Left hindlimb (tissue), 1 donor: ENCODE measurements around the gene IFNGR2.
A peak's percentile ranks its signal among the peaks of the same experiment; 100 is the strongest.
"Not testable (repeated sequence)": the region's sequence is repeated elsewhere in the genome, so short reads cannot be mapped to it uniquely, and the experiment has no call there.

Source experiments
- DNase-seq: peaks from one replicate; pipeline ENCODE4 v3.0.0-alpha.2; 2018

Gene IFNGR2

DNA sequence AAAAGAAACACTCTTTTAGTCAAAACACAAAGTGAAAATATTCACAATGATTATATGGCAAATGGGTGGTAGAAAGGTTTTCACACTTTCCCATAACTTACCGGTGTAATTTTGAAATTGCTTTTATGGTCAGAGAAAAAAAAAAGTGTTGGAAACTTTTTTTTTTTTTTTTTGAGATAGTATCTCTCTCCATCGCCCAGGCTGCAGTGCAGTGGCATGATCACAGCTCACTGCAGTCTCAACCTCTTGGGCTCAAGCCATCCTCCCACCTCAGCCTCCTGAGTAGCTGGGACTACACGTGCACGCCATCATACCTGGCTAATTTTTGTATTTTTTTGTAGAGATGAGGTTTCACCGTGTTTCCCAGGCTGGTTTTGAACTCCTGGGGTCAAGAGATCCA, 3.3 kb downstream of the IFNGR2 start:
- no peak for DNase-seq

DNA sequence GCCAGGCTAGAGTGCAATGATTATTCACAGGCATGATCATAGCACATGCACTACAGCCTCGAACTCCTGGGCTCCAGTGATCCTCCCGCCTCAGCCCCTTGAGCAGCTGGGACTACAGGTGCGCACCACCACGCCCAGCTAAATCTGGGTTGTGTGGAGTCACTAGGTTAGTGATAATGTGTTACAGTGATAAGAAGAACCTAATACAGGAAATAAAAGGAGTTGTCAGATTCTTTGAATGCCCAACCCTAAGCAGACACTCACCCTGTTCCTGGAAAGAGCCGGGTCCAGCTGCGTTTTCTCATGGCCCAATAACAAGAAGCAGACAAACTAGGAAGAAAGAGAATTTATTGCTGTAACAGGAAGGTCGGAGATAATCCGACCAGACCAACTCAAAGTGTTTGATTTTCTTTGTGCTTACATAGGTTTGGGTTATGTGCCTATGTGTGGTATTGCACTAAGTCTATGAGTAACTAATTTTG, 8.8 kb downstream of the IFNGR2 start:
- no peak for DNase-seq

DNA sequence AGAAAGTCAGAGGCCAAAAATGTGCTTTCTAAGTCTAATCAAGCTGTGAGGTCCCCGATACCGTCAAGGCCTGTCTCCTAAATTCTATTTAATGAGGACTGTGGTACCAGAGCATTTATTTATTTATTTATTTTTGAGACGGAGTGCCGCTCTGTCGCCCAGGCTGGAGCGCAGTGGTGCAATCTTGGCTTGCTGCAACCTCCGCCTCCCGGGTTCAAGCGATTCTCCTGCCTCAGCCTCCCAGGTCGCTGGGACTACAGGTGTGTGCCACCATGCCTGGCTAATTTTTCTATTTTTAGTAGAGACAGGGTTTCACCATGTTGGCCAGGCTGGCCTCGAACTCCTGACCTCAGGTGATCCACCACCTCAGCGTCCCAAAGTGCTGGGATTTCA, 9.2 kb downstream of the IFNGR2 start:
- DNase-seq = not testable (repeated sequence)

GRCh38 chr21:33412832-33413519, 9.8 kb downstream of the IFNGR2 start:
- no peak for DNase-seq

- DNase-seq = no peak
These were observed 10.9 kb downstream of the IFNGR2 start for GRCh38 chr21:33414068-33414467.

DNA sequence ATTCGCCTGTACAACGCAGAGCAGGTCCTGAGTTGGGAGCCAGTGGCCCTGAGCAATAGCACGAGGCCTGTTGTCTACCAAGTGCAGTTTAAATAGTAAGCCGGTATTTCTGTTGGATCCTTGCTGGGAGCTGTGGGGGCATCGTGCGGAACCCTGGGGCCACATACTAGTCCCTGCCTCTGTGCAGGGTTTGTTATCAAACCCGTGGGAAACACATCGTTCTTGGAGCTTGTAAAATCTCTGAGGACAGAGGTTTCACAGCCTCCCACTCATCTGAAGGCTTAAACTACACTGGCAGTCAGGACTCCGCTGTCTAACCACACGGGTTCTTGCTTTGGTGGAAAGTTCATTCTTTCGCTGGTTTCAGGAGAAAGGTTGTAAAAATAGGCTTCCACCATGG, 11.7 kb downstream of the IFNGR2 start:
- no peak for DNase-seq

DNA sequence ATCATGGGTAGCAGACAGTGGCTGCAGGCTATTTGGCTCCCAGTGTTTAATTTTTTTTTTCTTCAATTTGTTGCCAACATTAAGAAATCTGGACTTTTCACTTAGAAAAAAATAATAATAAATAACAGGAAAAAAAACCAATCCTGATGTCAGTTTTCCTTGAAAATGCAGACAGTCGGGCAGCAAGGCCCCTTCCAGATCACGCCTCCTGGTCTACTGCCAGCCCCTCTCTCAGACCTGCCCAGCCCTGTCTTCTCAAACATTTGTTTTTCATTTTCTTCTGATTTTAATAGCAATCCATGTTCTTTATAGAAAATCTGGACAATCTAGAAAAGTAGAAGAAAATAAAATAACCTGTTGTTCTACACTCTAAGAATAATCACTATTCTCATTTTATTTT, 15.5 kb downstream of the IFNGR2 start:
- DNase-seq = peak; percentile 75

GRCh38 chr21:33419538-33420123, 16.4 kb downstream of the IFNGR2 start:
- no peak for DNase-seq

GRCh38 chr21:33421713-33422393, 18.6 kb downstream of the IFNGR2 start:
- DNase-seq = no peak

DNA sequence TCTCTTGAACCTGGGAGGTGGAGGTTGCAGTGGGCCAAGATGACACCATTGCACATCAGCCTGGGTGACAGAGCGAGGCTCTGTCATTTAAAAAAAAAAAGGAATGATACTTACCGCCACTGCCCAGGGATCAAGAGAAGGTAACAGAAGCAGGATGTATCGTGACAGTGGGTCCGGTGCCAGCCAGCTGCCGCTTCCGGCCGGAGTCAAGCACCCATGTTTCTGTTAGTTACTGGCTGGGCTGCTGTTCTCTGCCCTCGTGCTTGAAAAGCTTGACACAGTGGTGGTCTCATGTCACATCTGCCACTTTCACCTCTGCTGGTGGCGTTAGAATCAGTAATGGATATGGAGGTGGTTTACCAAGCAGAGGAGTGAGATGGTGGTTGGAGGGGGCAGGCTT, 21.0 kb downstream of the IFNGR2 start:
- no peak for DNase-seq

- DNase-seq = no peak
These were observed 22.6 kb downstream of the IFNGR2 start for GRCh38 chr21:33425825-33426224.

DNA sequence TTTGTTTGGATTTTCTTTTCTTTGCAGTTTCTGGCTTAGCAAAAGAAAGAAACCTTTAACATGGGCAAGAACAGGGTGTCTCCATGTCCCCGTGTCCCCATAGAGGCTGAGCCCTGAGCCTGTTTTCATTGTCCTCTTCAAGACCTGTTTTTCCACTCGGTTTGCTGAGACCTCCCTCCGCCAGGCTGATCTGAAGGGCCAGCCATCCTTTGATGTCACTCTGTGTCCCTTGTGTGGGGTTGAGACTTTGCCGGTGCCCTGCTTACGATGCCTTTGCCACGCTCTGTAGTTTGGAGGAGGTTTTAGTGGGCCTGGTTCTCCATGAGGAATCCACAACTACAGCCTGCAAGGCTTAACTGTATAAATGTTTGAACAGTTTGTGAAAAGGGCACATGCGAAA, 23.8 kb downstream of the IFNGR2 start:
- DNase-seq = no peak

GRCh38 chr21:33428669-33429068, 25.5 kb downstream of the IFNGR2 start:
- DNase-seq = no peak

DNA sequence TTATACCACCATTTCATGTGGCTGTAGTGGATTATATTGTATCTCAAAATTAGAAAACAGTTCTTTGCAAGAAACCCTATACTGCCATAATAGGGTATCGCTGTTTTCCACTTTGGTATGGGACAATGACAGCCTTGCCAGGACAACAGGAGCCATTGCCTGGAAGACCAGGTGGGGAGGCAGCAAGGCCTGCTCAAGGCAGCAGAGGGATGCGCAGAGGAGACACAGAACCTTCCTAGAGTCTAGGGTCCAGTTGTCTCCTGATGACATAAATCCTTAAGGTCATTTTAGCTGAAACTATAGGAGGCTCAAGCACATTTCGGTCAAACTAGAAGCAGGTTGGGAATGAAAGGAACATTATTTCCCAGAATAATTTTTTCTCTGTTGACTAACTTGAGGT, 27.6 kb downstream of the IFNGR2 start:
- DNase-seq = no peak

GRCh38 chr21:33432496-33432895, 29.3 kb downstream of the IFNGR2 start:
- no peak for DNase-seq

GRCh38 chr21:33433001-33433400, 29.8 kb downstream of the IFNGR2 start:
- no peak for DNase-seq

DNA sequence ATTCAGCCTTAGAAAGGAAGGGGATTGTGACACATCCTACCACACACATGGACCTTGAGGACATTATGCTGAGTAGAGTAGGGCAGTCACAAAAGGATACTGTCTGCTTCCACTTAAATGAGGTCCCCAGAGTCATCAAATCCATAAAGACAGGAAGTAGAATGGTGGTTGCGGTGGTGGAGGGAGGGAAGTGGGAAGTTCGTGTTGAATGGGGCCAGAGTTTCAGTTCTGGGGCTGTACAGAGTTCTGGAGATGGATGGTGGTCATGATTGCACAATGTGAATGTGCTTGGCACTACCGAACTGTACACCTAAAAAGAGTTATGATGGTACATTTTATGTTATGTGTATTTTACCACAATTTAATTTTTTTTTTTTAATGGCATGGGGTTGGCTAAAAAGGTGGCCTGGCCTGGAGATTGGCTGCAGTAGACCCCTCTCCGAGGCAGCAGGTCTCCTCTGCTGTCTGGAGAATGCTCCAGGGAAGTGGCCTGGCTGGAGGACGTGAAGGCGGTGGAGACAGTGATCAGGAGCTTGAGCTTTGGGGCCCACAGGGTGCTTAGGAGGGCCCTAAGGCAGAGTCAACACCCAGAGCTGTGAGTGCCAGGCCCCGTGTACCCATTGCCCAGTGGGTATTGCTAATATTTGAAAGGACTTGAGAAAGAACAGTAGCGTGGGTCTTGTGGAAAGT, 30.4 kb downstream of the IFNGR2 start:
- DNase-seq = no peak

DNA sequence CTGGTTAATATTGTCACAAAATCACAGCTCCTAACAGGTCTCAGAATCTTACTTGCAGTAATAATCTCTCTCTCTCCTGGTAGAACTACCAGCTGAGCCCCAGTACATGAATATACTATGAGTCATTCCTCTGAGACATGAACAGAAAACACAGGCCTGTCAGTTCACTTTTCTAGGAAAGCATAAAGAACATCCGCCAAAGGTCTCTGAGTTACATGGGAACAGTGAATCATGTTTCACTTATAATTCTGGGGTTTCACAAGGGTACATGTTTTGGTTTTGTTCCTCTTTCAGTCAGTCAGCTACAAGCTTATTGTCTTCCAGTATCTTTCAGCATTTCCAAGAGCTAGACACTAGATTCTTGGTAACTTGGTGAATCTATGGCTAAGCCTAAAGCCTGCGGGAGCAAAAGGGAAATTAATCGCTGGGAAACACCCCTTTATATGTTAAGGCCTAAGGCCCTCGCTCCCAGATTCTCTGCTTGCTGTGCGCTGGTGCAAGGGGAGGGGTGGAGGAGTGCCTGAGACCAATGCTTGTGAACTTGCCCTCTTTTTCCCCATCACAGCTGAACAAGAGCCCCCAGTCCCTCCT, 31.7 kb downstream of the IFNGR2 start:
- DNase-seq = no peak

DNA sequence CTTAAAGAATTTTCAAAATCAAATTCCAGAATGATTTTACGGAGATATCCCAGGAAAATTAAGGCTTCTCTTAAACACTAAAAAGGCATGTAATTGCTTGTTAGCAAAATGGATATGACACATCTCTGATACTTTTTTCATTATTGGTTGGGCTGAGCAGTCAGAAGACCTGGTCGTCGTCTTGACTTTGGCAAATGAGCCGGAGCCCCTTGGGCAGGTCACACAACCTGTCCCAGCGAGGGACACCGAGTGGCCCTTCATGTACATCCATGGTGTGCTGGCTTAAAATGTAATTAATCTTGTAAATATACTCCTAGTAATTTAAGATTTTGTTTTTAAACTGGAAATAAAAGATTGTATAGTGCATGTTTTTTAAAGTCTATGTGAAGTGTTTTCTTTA, 33.9 kb downstream of the IFNGR2 start:
- no peak for DNase-seq

GRCh38 chr21:33441489-33442477, 38.6 kb downstream of the IFNGR2 start:
- DNase-seq = peak; percentile 47

DNA sequence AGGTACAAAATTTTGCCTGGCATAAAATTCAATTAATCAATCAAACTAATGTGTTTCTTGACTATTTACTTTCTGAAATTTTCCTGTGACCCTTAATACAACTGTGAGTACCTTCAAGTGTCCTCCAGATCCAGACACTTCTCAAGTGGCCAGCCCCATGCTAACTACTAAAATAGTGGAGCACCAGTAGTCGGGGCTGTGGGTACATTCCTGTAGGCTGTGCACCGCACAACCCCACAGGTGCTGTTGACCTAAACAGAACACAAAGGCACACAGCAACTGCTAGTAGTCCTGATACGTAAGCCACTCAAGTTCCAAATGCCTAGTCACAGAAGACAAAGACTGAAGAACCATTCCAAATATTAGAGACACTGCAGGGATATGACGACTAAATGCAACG, 40.0 kb downstream of the IFNGR2 start:
- no peak for DNase-seq

GRCh38 chr21:33444499-33444898, 41.3 kb downstream of the IFNGR2 start:
- DNase-seq = no peak
